Psoas muscle (tissue), 8 donors: ENCODE results near the gene MNX1. TPM values are rescaled to one million over a fixed set of nuclear protein-coding genes. Genes with fewer than 3 reads are reported as not detected.

Experiments
- ATAC-seq, 4 donors: fragments of 200-7000 bp; cut with Tn5 transposase; one replicate each; pipeline ENCODE4 v1.9.1; 2020; ENCODE audit warnings: moderate library complexity in 3 of 4, mild to moderate bottlenecking in 2 of 4
- DNase-seq, 2 donors: peaks; one replicate each; pipeline ENCODE4 v3.0.0-alpha.2; 2020
- H3K27ac ChIP-seq: fragments of 200-600 bp; one replicate; pipeline ENCODE4 v1.8.0; 2022
- H3K27me3 ChIP-seq, 3 donors: fragments of 200-600 bp in 1 of 3; one replicate each; pipeline versions ENCODE4 v1.6.1 to v1.8.0; 2013 to 2022; ENCODE audit warnings: low read length in 2 of 3, mild to moderate bottlenecking in 2 of 3, moderate library complexity in 1 of 3; ENCODE audit not compliant: insufficient read depth in 3 of 3
- H3K36me3 ChIP-seq, 2 donors: fragments of 200-600 bp in 1 of 2; one replicate each; pipeline versions ENCODE4 v1.6.1 to v1.8.0; 2013 to 2022; ENCODE audit warnings: low read depth in 1 of 2, mild to moderate bottlenecking in 1 of 2, moderate library complexity in 1 of 2; ENCODE audit not compliant: insufficient read depth in 1 of 2
- H3K4me1 ChIP-seq: fragments of 200-600 bp; one replicate; pipeline ENCODE4 v1.8.0; 2022
- H3K4me3 ChIP-seq: fragments of 200-600 bp; one replicate; pipeline ENCODE4 v1.8.0; 2022; ENCODE audit warnings: mild to moderate bottlenecking
- H3K9me3 ChIP-seq: fragments of 200-600 bp; one replicate; pipeline ENCODE4 v1.8.0; 2022
- WGBS, 3 donors: extraction: QIAGEN DNeasy Blood & Tissue Kit; methylation state at CpG; one replicate each; pipeline versions ENCODE4 v1.1.6 to v1.1.7; 2013; 5-methylcytosine and 5-hydroxymethylcytosine counted together
- intact Hi-C, 2 donors: fragments of 100-400 bp; cut with DNase I; formaldehyde crosslinking; loops; one replicate each; pipeline versions ENCODE4 v1.11.0 to v1.14.2; 2022
- polyA plus RNA-seq, 3 donors: library from polyadenylated mRNA; stranded (reverse); fragments of 200-250 nt; gene quantifications; one replicate each; pipeline ENCODE4 v1.2.3, GENCODE V29; 2013
- total RNA-seq, 4 donors: library from RNA; stranded (reverse); fragmentation: NEBNext Ultra II Directional in 2 of 4; extraction: Animal tissue kit (Norgen Biotek cat#: 25700) in 2 of 4; gene quantifications; one replicate each; pipeline versions ENCODE4 v1.2.1 to v1.2.4, GENCODE V29; 2021 to 2023
- TF ChIP-seq, protein P1 (sequence below): fragments of 200-600 bp; IDR thresholded peaks from one replicate; pipeline ENCODE4 v1.8.0; 2022; ENCODE audit warnings: antibody characterized with exemption
- donor health status: healthy with polysubstance abuse.
- donor health status: DM: no; HTN: no; CAD: no; lungs with moderate emphysema.
- donor health status: Bipolar disorder and iron deficiency.
- donor health status: healthy.
- donor health status: DM: yes; HTN: yes; CAD: no.
- donor health status: DM: no; HTN: no; CAD: no.
- donor health status: DM: no; HTN: no; CAD: no.
- donor health status: DM: yes; HTN: yes; CAD: no.

MNX1 gene
- total and polyA plus RNA-seq, 7 donors: not detected

DNA sequence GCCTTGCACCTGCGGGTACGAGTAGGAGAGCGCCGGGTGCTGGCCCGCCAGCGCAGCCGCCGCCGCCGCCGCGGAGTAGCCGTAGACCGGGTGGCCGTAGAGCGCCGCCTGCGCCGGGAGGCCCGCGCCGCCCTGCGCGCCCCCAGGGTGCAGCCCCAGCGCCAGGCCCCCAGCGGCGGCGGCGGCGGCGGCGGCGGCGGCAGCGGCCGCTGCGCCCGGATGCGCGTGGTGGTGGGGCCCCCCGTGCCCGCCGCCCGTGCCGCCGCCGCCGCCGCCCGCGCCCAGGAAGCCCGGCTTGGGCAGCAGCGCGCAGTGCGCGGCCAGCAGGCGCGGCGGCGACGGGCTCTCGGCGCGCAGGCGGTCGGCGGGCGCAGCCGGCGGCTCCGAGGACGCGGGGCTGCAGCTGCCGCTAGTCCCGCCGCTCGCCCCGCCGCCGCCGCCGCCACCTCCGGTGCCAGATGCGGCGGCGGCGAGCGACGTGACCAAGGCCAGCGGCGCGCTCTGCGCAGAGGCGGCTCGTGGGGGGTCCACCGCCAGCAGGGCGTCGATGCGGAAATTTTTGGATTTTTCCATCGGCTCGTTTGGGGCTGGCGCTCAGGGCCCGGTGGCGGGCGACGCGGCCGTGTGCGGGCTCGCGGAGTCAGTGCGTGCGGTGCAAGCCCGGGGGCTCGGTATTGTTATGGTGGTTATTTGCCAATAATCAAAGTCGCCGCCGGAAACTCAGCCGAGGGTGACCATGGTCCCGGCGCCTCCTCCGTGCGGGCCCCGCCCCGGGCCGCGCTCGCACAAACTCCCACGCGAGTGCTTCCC, 480 bp downstream of the MNX1 start:
- 1% methylated on average over 28 to 130 of the region's 130 CpGs for WGBS, 3 donors
- ATAC-seq: peak; percentile 37 to 56 (median 46)
- no peak for DNase-seq
- TF ChIP-seq, protein P1, sequence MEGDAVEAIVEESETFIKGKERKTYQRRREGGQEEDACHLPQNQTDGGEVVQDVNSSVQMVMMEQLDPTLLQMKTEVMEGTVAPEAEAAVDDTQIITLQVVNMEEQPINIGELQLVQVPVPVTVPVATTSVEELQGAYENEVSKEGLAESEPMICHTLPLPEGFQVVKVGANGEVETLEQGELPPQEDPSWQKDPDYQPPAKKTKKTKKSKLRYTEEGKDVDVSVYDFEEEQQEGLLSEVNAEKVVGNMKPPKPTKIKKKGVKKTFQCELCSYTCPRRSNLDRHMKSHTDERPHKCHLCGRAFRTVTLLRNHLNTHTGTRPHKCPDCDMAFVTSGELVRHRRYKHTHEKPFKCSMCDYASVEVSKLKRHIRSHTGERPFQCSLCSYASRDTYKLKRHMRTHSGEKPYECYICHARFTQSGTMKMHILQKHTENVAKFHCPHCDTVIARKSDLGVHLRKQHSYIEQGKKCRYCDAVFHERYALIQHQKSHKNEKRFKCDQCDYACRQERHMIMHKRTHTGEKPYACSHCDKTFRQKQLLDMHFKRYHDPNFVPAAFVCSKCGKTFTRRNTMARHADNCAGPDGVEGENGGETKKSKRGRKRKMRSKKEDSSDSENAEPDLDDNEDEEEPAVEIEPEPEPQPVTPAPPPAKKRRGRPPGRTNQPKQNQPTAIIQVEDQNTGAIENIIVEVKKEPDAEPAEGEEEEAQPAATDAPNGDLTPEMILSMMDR: no peak
- Histone ChIP-seq H3K27ac (no peak overlapping the region), H3K4me1 (peaks cover 12% of the 10 kb centered on the region), H3K27me3 (peaks cover 0 to 96% (median 60%) of the 10 kb centered on the region in 3 donors), H3K9me3 (no peaks in the 10 kb centered on the region), H3K4me3 (peak overlapping the region; percentile 82), H3K36me3 (no peaks in the 10 kb centered on the region)
- intact Hi-C loops: no loop called here

DNA sequence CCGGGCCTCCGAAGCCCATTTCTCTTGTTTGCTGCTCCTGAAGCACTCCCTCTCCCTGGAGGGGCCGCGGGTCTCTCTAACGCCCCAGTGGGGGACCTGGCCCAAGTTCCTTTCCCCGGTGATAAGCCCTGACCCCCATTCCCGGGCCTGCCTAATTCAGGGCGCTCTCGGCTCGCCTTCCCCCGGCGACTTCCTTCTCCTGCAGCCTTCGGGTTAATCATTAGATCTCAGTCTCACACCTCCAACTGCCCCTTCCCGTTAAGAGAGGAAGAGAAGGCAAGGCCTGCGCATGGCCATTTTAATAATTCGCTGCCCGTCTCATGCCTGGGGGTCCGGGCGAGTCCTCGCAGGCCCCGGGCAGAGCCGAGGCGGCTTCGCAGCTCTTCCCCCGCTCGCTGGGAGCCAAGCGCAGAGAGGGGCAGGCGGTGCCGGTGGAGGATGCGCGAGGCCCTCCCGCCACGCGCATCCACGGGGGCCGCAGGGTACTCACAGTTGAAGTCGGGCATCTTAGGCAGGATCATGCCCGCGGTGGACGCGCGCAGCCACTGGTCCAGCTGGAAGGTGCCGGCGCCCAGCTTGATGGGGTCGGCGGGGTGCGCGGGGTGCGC, 1.2 kb downstream of the MNX1 start:
- Histone ChIP-seq H3K9me3 (no peaks in the 10 kb centered on the region), H3K27ac (no peak overlapping the region), H3K4me3 (peak overlapping the region; percentile 49), H3K4me1 (peaks cover 19% of the 10 kb centered on the region), H3K36me3 (no peaks in the 10 kb centered on the region), H3K27me3 (peaks cover 0 to 96% (median 59%) of the 10 kb centered on the region in 3 donors)
- TF ChIP-seq, protein P1: no peak
- WGBS, 3 donors: 1% methylated on average over 35 to 49 of the region's 49 CpGs
- no peak for ATAC-seq
- DNase-seq: no peak
- intact Hi-C loops: no loop called here

DNA sequence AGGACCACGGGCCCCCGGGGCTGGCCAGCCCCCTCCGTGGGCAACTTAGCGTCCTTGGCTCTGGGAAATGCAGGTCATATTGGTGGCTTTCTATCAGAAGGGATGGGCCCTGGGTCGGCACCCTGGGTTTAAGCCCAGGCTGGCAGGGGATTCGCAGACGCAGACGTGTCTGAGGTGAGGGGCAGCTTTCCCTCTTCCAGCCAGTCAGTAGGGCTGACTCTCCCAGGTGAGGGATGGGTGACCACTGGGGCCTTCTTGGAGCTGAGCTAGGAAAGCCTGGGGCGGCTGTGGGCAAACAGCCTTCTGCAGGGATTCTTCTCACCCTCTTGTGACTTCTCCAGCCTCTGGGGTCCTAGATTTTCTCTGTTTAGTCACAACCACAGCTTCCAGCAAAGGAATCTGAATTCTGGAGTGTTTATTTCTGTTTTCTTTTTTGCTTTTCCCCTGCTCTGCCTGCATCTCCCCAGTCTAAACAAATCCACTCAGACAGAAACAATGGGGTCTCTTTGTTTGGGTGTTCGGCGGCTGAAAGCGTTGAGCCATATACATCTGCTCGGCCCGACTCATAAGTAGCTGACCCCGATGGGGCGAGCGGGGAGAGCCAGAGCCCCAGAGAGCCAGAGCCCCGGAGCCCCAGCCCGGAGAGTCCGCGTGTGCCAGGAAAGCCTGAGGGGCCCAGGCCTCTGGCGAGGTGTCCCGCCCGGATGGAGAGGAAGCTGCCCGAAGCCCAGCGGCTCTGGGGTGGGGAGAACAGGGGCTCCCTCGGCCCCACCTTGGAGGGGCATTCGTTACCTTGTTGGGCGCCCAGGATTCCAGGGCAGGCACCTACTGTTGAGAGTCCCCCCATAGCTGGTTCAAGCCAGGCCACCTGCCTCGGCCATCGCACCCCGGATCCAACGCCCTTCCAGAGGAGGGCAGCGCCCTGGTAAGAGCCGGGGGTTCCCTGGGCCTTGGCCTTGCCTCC, 2.0 kb downstream of the MNX1 start:
- intact Hi-C loops: no loop called here
- 11 to 12% (median 11%) methylated on average over 35 of the region's 35 CpGs for WGBS, 3 donors
- H3K9me3 ChIP-seq: no peaks in the 10 kb centered on the region
- peaks cover 0 to 96% (median 66%) of the 10 kb centered on the region in 3 donors for H3K27me3 ChIP-seq
- DNase-seq: no peak
- no peaks in the 10 kb centered on the region for H3K36me3 ChIP-seq
- H3K4me1 ChIP-seq: peaks cover 27% of the 10 kb centered on the region
- no peak overlapping the region for H3K27ac ChIP-seq
- H3K4me3 ChIP-seq: no peak overlapping the region
- ATAC-seq: no peak
- TF ChIP-seq, protein P1: no peak

DNA sequence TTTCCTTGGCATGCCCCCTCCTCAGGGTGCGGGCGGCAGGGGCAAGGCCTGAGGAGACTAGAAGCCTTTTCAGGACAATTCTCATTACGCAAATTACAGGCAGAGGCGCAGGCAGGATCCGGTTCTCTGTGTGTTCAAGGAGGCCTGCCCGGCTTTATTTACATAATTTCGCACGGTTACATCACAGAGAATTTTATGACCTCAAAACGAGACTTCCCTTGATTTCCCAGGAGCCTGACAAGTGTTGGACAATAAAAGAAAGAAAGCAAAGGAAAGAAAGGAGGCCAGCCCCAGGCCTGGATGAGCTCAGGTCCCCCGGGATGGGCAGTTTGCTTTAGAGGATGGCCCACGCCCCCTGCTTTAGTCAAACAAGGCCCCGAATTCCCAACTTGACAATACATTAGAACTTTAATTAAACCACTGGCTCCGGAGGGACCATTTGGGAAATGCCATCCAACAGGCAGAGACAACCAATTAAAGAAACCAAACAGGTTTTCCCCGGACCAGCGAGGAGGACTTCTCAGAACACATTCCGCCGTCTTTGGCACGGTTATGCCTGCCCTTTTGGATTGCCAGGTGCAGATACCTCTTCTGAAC, 2.9 kb downstream of the MNX1 start:
- peaks cover 31% of the 10 kb centered on the region for H3K4me1 ChIP-seq
- ATAC-seq: no peak
- no peaks in the 10 kb centered on the region for H3K36me3 ChIP-seq
- WGBS, 3 donors: 21 to 39% (median 31%) methylated on average over 18 of the region's 18 CpGs
- TF ChIP-seq, protein P1: no peak
- no peaks in the 10 kb centered on the region for H3K9me3 ChIP-seq
- intact Hi-C loops: no loop called here
- H3K27ac ChIP-seq: no peak overlapping the region
- DNase-seq: no peak
- H3K4me3 ChIP-seq: no peak overlapping the region
- peaks cover 0 to 96% (median 74%) of the 10 kb centered on the region in 3 donors for H3K27me3 ChIP-seq
